ENCODE measurements around the gene SEMA7A.

The SEMA7A gene

DNA sequence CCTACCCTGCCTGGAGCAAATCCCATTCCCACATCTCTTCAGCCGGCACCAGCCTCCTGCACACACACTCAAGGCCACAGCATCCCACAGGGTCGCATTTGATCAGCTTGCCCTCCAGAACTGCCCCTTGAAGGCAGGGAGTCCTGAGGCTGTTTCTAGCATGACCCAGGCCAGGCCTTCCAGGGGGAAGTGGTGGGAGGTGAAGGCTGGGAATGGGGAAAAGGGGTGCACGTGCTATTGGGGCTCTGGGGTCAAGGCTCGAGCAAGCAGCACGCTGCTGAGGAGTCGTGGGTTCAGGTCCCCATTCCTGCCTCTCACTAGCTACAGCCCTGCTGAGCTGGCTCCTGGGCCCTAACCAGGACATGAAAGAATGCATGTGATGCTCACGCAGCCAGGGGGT is 24.9 kb downstream of the SEMA7A start:
- no peak overlapping the region for H3K27ac ChIP-seq (ENCODE audit: low read depth, low read length)

DNA sequence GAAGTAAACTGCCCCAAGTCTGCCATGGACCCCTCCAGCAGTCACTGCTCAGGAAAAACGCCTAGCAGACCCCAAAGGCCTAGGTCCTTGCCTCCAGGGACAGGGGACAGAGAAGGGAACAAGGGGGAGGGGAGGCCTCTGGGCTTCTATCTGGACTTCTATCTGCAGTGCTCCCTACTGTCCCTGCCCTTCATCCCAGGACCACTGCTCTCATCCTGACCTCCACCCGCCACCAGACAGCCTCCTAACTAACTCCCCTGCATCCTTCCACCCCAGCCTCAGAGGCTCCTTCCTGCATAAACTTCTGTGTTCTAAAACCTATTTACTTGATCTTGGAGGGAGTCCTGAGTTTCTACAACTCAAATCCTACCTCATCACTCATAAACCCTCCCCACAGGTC is 25.4 kb downstream of the SEMA7A start:
- no peaks in the 10 kb centered on the region for H3F3A ChIP-seq (ENCODE audit: control insufficient read depth, insufficient read depth)
- no peak overlapping the region for H3K27ac ChIP-seq (ENCODE audit: low read depth, low read length)
- peaks cover 26% of the 10 kb centered on the region for H4K20me1 ChIP-seq (ENCODE audit: control insufficient read depth, insufficient read depth, low read depth, low read length)
- peaks cover 86% of the 10 kb centered on the region for H3K27me3 ChIP-seq (ENCODE audit: control insufficient read depth, low read length)
- no peak overlapping the region for H3K4me3 ChIP-seq (ENCODE audit: low read length)
- no peaks in the 10 kb centered on the region for H3K9me2 ChIP-seq (replicated peaks; ENCODE audit: control insufficient read depth, low read length)
- no peak overlapping the region for H3K4me2 ChIP-seq (ENCODE audit: low read length)
- H3K36me3 ChIP-seq (ENCODE audit: control insufficient read depth, low read length) = no peaks in the 10 kb centered on the region
- H3K4me1 ChIP-seq (ENCODE audit: control insufficient read depth, low read length) = peaks cover 14% of the 10 kb centered on the region
- TF ChIP-seq, protein P1, sequence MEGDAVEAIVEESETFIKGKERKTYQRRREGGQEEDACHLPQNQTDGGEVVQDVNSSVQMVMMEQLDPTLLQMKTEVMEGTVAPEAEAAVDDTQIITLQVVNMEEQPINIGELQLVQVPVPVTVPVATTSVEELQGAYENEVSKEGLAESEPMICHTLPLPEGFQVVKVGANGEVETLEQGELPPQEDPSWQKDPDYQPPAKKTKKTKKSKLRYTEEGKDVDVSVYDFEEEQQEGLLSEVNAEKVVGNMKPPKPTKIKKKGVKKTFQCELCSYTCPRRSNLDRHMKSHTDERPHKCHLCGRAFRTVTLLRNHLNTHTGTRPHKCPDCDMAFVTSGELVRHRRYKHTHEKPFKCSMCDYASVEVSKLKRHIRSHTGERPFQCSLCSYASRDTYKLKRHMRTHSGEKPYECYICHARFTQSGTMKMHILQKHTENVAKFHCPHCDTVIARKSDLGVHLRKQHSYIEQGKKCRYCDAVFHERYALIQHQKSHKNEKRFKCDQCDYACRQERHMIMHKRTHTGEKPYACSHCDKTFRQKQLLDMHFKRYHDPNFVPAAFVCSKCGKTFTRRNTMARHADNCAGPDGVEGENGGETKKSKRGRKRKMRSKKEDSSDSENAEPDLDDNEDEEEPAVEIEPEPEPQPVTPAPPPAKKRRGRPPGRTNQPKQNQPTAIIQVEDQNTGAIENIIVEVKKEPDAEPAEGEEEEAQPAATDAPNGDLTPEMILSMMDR (IDR thresholded peaks at IDR 0.05; ENCODE audit: low read depth, low read length, poor library complexity, severe bottlenecking) = no peak
- no peak for TF ChIP-seq EZH2phosphoT487 (IDR thresholded peaks at IDR 0.05; ENCODE audit: borderline replicate concordance, low read length)
- no peaks in the 10 kb centered on the region for H3K79me2 ChIP-seq (ENCODE audit: control insufficient read depth, low read length)
- H3K9me3 ChIP-seq (ENCODE audit: control insufficient read depth, insufficient read depth, low read length) = no peaks in the 10 kb centered on the region

More for the DNA sequence above, 24.9 kb downstream of the SEMA7A start:
- no peak overlapping the region for H3K4me2 ChIP-seq (ENCODE audit: low read length)
- no peaks in the 10 kb centered on the region for H3F3A ChIP-seq (ENCODE audit: control insufficient read depth, insufficient read depth)
- H3K9me2 ChIP-seq (replicated peaks; ENCODE audit: control insufficient read depth, low read length) = no peaks in the 10 kb centered on the region
- peaks cover 10% of the 10 kb centered on the region for H3K4me1 ChIP-seq (ENCODE audit: control insufficient read depth, low read length)
- H3K79me2 ChIP-seq (ENCODE audit: control insufficient read depth, low read length) = no peaks in the 10 kb centered on the region
- no peaks in the 10 kb centered on the region for H3K9me3 ChIP-seq (ENCODE audit: control insufficient read depth, insufficient read depth, low read length)
- H3K4me3 ChIP-seq (ENCODE audit: low read length) = no peak overlapping the region
- peaks cover 22% of the 10 kb centered on the region for H4K20me1 ChIP-seq (ENCODE audit: control insufficient read depth, insufficient read depth, low read depth, low read length)
- no peak for TF ChIP-seq EZH2phosphoT487 (IDR thresholded peaks at IDR 0.05; ENCODE audit: borderline replicate concordance, low read length)
- TF ChIP-seq, protein P1 (IDR thresholded peaks at IDR 0.05; ENCODE audit: low read depth, low read length, poor library complexity, severe bottlenecking) = no peak
- no peaks in the 10 kb centered on the region for H3K36me3 ChIP-seq (ENCODE audit: control insufficient read depth, low read length)
- peaks cover 86% of the 10 kb centered on the region for H3K27me3 ChIP-seq (ENCODE audit: control insufficient read depth, low read length)

DNA sequence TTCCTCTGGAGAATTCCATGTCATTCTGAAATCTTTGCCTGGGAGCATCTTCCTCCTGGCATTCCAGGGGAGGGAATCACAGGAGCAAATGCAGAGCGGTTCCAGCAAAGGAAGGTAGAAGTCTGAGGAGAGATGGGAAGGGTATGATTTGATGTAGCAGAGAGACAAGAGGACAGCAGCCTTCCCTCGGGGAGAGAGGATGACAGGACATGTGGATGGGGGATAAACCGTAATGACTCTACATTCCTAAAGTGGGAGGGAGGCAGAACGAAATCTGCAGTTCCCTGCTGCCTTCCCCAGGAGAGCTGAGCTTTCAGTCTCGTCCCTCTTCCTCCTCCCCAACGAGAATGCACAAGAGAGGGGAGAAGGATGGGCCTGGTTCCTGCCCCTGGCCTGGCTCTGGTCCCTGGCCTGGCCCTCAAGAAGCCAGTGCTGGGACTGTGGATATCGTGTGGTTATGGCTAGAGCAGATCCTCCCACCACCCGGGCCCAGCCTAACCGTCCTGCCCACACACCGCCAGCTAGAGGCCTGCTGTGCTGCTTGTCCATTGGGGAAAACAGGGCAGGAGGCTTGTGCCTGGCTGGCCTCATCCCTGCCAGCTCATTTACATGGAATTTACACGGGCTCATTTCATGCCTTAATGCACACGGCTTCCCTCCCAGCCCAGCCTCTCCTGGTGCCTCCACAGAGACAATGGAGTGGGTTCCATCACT is 26.6 kb downstream of the SEMA7A start:
- Histone ChIP-seq H3K9me3 (ENCODE audit: control insufficient read depth, insufficient read depth, low read length) (no peaks in the 10 kb centered on the region), H3K36me3 (ENCODE audit: control insufficient read depth, low read length) (no peaks in the 10 kb centered on the region), H3K4me1 (ENCODE audit: control insufficient read depth, low read length) (peaks cover 27% of the 10 kb centered on the region), H3K27ac (ENCODE audit: low read depth, low read length) (no peak overlapping the region), H3K4me3 (ENCODE audit: low read length) (no peak overlapping the region), H3F3A (ENCODE audit: control insufficient read depth, insufficient read depth) (no peaks in the 10 kb centered on the region), H3K9me2 (replicated peaks; ENCODE audit: control insufficient read depth, low read length) (no peaks in the 10 kb centered on the region), H3K27me3 (ENCODE audit: control insufficient read depth, low read length) (peaks cover 86% of the 10 kb centered on the region), H3K79me2 (ENCODE audit: control insufficient read depth, low read length) (no peaks in the 10 kb centered on the region), H3K4me2 (ENCODE audit: low read length) (no peak overlapping the region), H4K20me1 (ENCODE audit: control insufficient read depth, insufficient read depth, low read depth, low read length) (peaks cover 35% of the 10 kb centered on the region)
- TF ChIP-seq EZH2phosphoT487 (IDR thresholded peaks at IDR 0.05; ENCODE audit: borderline replicate concordance, low read length) = no peak
- TF ChIP-seq, protein P1 (IDR thresholded peaks at IDR 0.05; ENCODE audit: low read depth, low read length, poor library complexity, severe bottlenecking) = no peak
